CD4-positive, alpha-beta memory T cell (primary cell): ENCODE data around the gene YIF1B. TPM values are rescaled to one million over a fixed set of nuclear protein-coding genes. Genes with fewer than 3 reads are reported as not detected.

ENCODE experiments used
- CTCF ChIA-PET: fragments of 350-600 bp; sonication (Branson Sonifier 250); formaldehyde crosslinking; loops from one replicate; lab custom pipeline; 2021; ENCODE audit warnings: inconsistent platforms; ENCODE audit not compliant: partially characterized antibody; lab: Charles Lee
- POLR2A ChIA-PET: fragments of 350-600 bp; sonication (Branson Sonifier 250); formaldehyde crosslinking; loops from one replicate; lab custom pipeline; 2021; ENCODE audit not compliant: partially characterized antibody; lab: Charles Lee
- DNase-seq, 5 donors: peaks; one replicate each; pipeline versions ENCODE4 v3.0.0 to v3.0.0-alpha.2; 2020 to 2022; ENCODE audit warnings: mixed read lengths in 1 of 5
- H3K27ac ChIP-seq: one replicate; pipeline ENCODE4 v1.7.0; 2013; ENCODE audit warnings: low read depth, low read length
- H3K27me3 ChIP-seq: 2 replicates; pipeline ENCODE4 v1.7.0; 2013; ENCODE audit warnings: mild to moderate bottlenecking, low read length, moderate library complexity; ENCODE audit not compliant: insufficient read depth
- H3K36me3 ChIP-seq: 2 replicates; pipeline ENCODE4 v1.7.0; 2013; ENCODE audit warnings: mild to moderate bottlenecking, low read length, moderate library complexity; ENCODE audit not compliant: insufficient read depth
- H3K4me1 ChIP-seq: 2 replicates; pipeline ENCODE4 v1.7.0; 2013; ENCODE audit warnings: mild to moderate bottlenecking, low read length, moderate library complexity; ENCODE audit not compliant: insufficient read depth
- H3K4me3 ChIP-seq, 2 donors: one replicate each; pipeline ENCODE4 v1.7.0; 2013; ENCODE audit warnings: low read length in 2 of 2, mild to moderate bottlenecking in 1 of 2
- H3K9me3 ChIP-seq, 2 donors: one replicate each; pipeline ENCODE4 v1.7.0; 2013; ENCODE audit warnings: low read length in 2 of 2, control low read depth in 1 of 2; ENCODE audit not compliant: control insufficient read depth in 1 of 2
- H3K27ac Mint-ChIP-seq, 7 donors: one replicate each; pipeline ENCODE4 v1.8.0; 2020 to 2021; ENCODE audit warnings: mixed read lengths in 7 of 7, mild to moderate bottlenecking in 6 of 7, inconsistent platforms in 3 of 7, moderate library complexity in 3 of 7
- H3K27me3 Mint-ChIP-seq, 2 donors: one replicate each; pipeline ENCODE4 v1.8.0; 2020 to 2021; ENCODE audit warnings: mixed read lengths in 2 of 2
- H3K36me3 Mint-ChIP-seq, 2 donors: one replicate each; pipeline ENCODE4 v1.8.0; 2020 to 2021; ENCODE audit warnings: mixed read lengths in 2 of 2, inconsistent platforms in 1 of 2, mild to moderate bottlenecking in 1 of 2
- H3K4me1 Mint-ChIP-seq, 4 donors: one replicate each; pipeline ENCODE4 v1.8.0; 2020 to 2021; ENCODE audit warnings: mixed read lengths in 4 of 4, mild to moderate bottlenecking in 1 of 4
- H3K4me3 Mint-ChIP-seq, 8 donors: one replicate each; pipeline ENCODE4 v1.8.0; 2020 to 2021; ENCODE audit warnings: mixed read lengths in 8 of 8, mild to moderate bottlenecking in 7 of 8, moderate library complexity in 6 of 8, inconsistent platforms in 3 of 8
- H3K9me3 Mint-ChIP-seq, 8 donors: one replicate each; pipeline ENCODE4 v1.8.0; 2020 to 2021; ENCODE audit warnings: mixed read lengths in 8 of 8, mild to moderate bottlenecking in 5 of 8, inconsistent platforms in 3 of 8, moderate library complexity in 1 of 8
- intact Hi-C: fragments of 100-400 bp; cut with micrococcal nuclease; formaldehyde crosslinking; loops from one replicate; pipeline ENCODE4 v1.15.1; 2023
- polyA plus RNA-seq, 2 donors: library from polyadenylated mRNA; unstranded; fragments of 300-500 nt; fragmentation: Illumina TruSeq; gene quantifications; one replicate each; pipeline ENCODE4 v1.2.3, GENCODE V29; 2021
- total RNA-seq, 2 experiments: library from RNA; stranded (reverse); gene quantifications; one replicate each; pipeline ENCODE4 v1.2.3, GENCODE V29; 2021

The YIF1B gene
- total and polyA plus RNA-seq, 4 experiments from 2014 or later, result 35.8 to 57.4 (median 41.5) TPM

GRCh38 chr19:38293281-38293680 lies 22.5 kb downstream of the YIF1B start:
- CTCF ChIA-PET, result no interaction called here
- H3K4me3 ChIP-seq, result no peak overlapping the region
- Mint-ChIP-seq H3K27me3 (no peaks in the 10 kb centered on the region), H3K4me3 (no peak overlapping the region), H3K36me3 (peaks cover 11 to 29% of the 10 kb centered on the region in 2 donors), H3K9me3 (no peaks in the 10 kb centered on the region), H3K4me1 (no peaks in the 10 kb centered on the region), H3K27ac (no peak overlapping the region)
- H3K4me1 ChIP-seq, result no peaks in the 10 kb centered on the region
- intact Hi-C loops, result no loop called here
- DNase-seq, result no peak
- H3K27me3 ChIP-seq, result no peaks in the 10 kb centered on the region
- H3K27ac ChIP-seq, result no peak overlapping the region
- H3K36me3 ChIP-seq, result peaks cover 5% of the 10 kb centered on the region
- POLR2A ChIA-PET, result no interaction called here
- H3K9me3 ChIP-seq, result no peaks in the 10 kb centered on the region

- ChIA-PET POLR2A (no interaction called here), CTCF (no interaction called here)
- H3K36me3 Mint-ChIP-seq, result peaks cover 12 to 29% of the 10 kb centered on the region in 2 donors
- DNase-seq, result no peak
- no peaks in the 10 kb centered on the region for H3K9me3 ChIP-seq
- no peaks in the 10 kb centered on the region for H3K9me3 Mint-ChIP-seq
- H3K36me3 ChIP-seq, result peaks cover 5% of the 10 kb centered on the region
- H3K4me1 Mint-ChIP-seq, result no peaks in the 10 kb centered on the region
- no peaks in the 10 kb centered on the region for H3K27me3 ChIP-seq
- no peak overlapping the region for H3K4me3 ChIP-seq
- H3K27ac Mint-ChIP-seq, result no peak overlapping the region
- no peak overlapping the region for H3K27ac ChIP-seq
- H3K27me3 Mint-ChIP-seq, result no peaks in the 10 kb centered on the region
- H3K4me3 Mint-ChIP-seq, result no peak overlapping the region
- no peaks in the 10 kb centered on the region for H3K4me1 ChIP-seq
- intact Hi-C loops, result no loop called here
Observed at GRCh38 chr19:38291855-38292254, 23.9 kb downstream of the YIF1B start.

- DNase-seq, result no peak
- Histone ChIP-seq H3K36me3 (peaks cover 5% of the 10 kb centered on the region), H3K4me1 (no peaks in the 10 kb centered on the region), H3K9me3 (no peaks in the 10 kb centered on the region), H3K27ac (no peak overlapping the region), H3K4me3 (no peak overlapping the region), H3K27me3 (no peaks in the 10 kb centered on the region)
- Mint-ChIP-seq H3K27me3 (no peaks in the 10 kb centered on the region), H3K36me3 (peaks cover 15 to 34% of the 10 kb centered on the region in 2 donors), H3K4me1 (no peaks in the 10 kb centered on the region), H3K4me3 (no peak overlapping the region), H3K27ac (no peak overlapping the region), H3K9me3 (no peaks in the 10 kb centered on the region)
- ChIA-PET POLR2A (no interaction called here), CTCF (interaction anchor here (0.8 kb wide), 1 partner anchor 58 kb away, joined by 3 read pairs; no protein-coding TSS in a partner anchor)
- intact Hi-C loops, result no loop called here
Observed at GRCh38 chr19:38290631-38291147, 25.1 kb downstream of the YIF1B start.

GRCh38 chr19:38289955-38290354 lies 25.8 kb downstream of the YIF1B start:
- Mint-ChIP-seq H3K4me1 (no peaks in the 10 kb centered on the region), H3K9me3 (no peaks in the 10 kb centered on the region), H3K27me3 (no peaks in the 10 kb centered on the region), H3K27ac (no peak overlapping the region), H3K36me3 (peaks cover 15 to 34% of the 10 kb centered on the region in 2 donors), H3K4me3 (no peak overlapping the region)
- Histone ChIP-seq H3K36me3 (peaks cover 5% of the 10 kb centered on the region), H3K9me3 (no peaks in the 10 kb centered on the region), H3K27me3 (no peaks in the 10 kb centered on the region), H3K27ac (no peak overlapping the region), H3K4me1 (no peaks in the 10 kb centered on the region), H3K4me3 (no peak overlapping the region)
- POLR2A ChIA-PET, result no interaction called here
- no peak for DNase-seq
- intact Hi-C loops, result no loop called here
- CTCF ChIA-PET, result no interaction called here

GRCh38 chr19:38288123-38288855 lies 27.5 kb downstream of the YIF1B start:
- no peak overlapping the region for H3K27ac Mint-ChIP-seq
- Histone ChIP-seq H3K4me1 (no peaks in the 10 kb centered on the region), H3K27me3 (no peaks in the 10 kb centered on the region), H3K9me3 (no peaks in the 10 kb centered on the region), H3K4me3 (no peak overlapping the region), H3K27ac (no peak overlapping the region), H3K36me3 (peaks cover 5% of the 10 kb centered on the region)
- POLR2A ChIA-PET, result no interaction called here
- peaks cover 15 to 36% of the 10 kb centered on the region in 2 donors for H3K36me3 Mint-ChIP-seq
- H3K9me3 Mint-ChIP-seq, result no peaks in the 10 kb centered on the region
- CTCF ChIA-PET, result no interaction called here
- DNase-seq, result no peak
- H3K4me1 Mint-ChIP-seq, result no peaks in the 10 kb centered on the region
- H3K4me3 Mint-ChIP-seq, result no peak overlapping the region
- intact Hi-C loops, result no loop called here
- H3K27me3 Mint-ChIP-seq, result no peaks in the 10 kb centered on the region

- no peak overlapping the region for H3K27ac Mint-ChIP-seq
- no peaks in the 10 kb centered on the region for H3K27me3 Mint-ChIP-seq
- ChIA-PET POLR2A (no interaction called here), CTCF (no interaction called here)
- peaks cover 2% of the 10 kb centered on the region for H3K4me1 ChIP-seq
- peaks cover 15 to 32% of the 10 kb centered on the region in 2 donors for H3K36me3 Mint-ChIP-seq
- H3K36me3 ChIP-seq, result peaks cover 5% of the 10 kb centered on the region
- no peak overlapping the region for H3K4me3 Mint-ChIP-seq
- H3K9me3 Mint-ChIP-seq, result no peaks in the 10 kb centered on the region
- no peak overlapping the region for H3K27ac ChIP-seq
- no peak for DNase-seq
- no peaks in the 10 kb centered on the region for H3K27me3 ChIP-seq
- no peak overlapping the region for H3K4me3 ChIP-seq
- no peaks in the 10 kb centered on the region for H3K9me3 ChIP-seq
- intact Hi-C loops, result no loop called here
- H3K4me1 Mint-ChIP-seq, result peaks cover 0 to 4% (median under 1%) of the 10 kb centered on the region in 4 donors
Observed at GRCh38 chr19:38287604-38288003, 28.1 kb downstream of the YIF1B start.

GRCh38 chr19:38285567-38285966 lies 30.2 kb downstream of the YIF1B start:
- Histone ChIP-seq H3K4me1 (peaks cover 12% of the 10 kb centered on the region), H3K36me3 (peaks cover 4% of the 10 kb centered on the region), H3K4me3 (no peak overlapping the region), H3K9me3 (no peaks in the 10 kb centered on the region), H3K27ac (no peak overlapping the region), H3K27me3 (no peaks in the 10 kb centered on the region)
- Mint-ChIP-seq H3K4me1 (peaks cover 7 to 15% (median 10%) of the 10 kb centered on the region in 4 donors), H3K9me3 (no peaks in the 10 kb centered on the region), H3K27ac (no peak overlapping the region), H3K4me3 (no peak overlapping the region), H3K36me3 (peaks cover 9 to 19% of the 10 kb centered on the region in 2 donors), H3K27me3 (no peaks in the 10 kb centered on the region)
- CTCF ChIA-PET, result interaction anchor here (1.1 kb wide), 1 partner anchor 41 kb away, joined by 3 read pairs; no protein-coding TSS in a partner anchor
- POLR2A ChIA-PET, result no interaction called here
- DNase-seq, result no peak
- intact Hi-C loops, result no loop called here
